Measurements from ENCODE around the gene DUSP1.

Gene DUSP1

GRCh38 chr5:172719211-172719610 lies 51.8 kb downstream of the DUSP1 start:
- H3K27ac Mint-ChIP-seq: no peak overlapping the region
- peaks cover 30% of the 10 kb centered on the region for H3K27me3 Mint-ChIP-seq (ENCODE audit: low read depth, poor library complexity)

GRCh38 chr5:172718527-172719114 lies 52.4 kb downstream of the DUSP1 start:
- H3K4me1 Mint-ChIP-seq: peaks cover 12% of the 10 kb centered on the region
- H3K27me3 Mint-ChIP-seq (ENCODE audit: low read depth, poor library complexity): peaks cover 27% of the 10 kb centered on the region
- no peaks in the 10 kb centered on the region for H3K9me3 Mint-ChIP-seq
- H3K27ac Mint-ChIP-seq: no peak overlapping the region
- H3K36me3 Mint-ChIP-seq (ENCODE audit: low read depth): no peaks in the 10 kb centered on the region
- TF ChIP-seq CTCF (IDR thresholded peaks at IDR 0.05): no peak
- DNase-seq: no peak
- no peak overlapping the region for H3K4me3 Mint-ChIP-seq

More at GRCh38 chr5:172719211-172719610, 51.8 kb downstream of the DUSP1 start:
- H3K4me1 Mint-ChIP-seq: peaks cover 10% of the 10 kb centered on the region
- TF ChIP-seq CTCF (IDR thresholded peaks at IDR 0.05): no peak
- H3K4me3 Mint-ChIP-seq: no peak overlapping the region
- no peaks in the 10 kb centered on the region for H3K9me3 Mint-ChIP-seq
- no peak for DNase-seq
- H3K36me3 Mint-ChIP-seq (ENCODE audit: low read depth): no peaks in the 10 kb centered on the region
